Measurements from ENCODE around the gene MAMDC2. TPM values are rescaled to one million over a fixed set of nuclear protein-coding genes. Genes with fewer than 3 reads are reported as not detected.
"Not testable (repeated sequence)": the region's sequence is repeated elsewhere in the genome, so short reads cannot be mapped to it uniquely, and the experiment has no call there.

MAMDC2 gene
- total and polyA plus RNA-seq, 2 donors, result 0.47 to 1.2 TPM

DNA sequence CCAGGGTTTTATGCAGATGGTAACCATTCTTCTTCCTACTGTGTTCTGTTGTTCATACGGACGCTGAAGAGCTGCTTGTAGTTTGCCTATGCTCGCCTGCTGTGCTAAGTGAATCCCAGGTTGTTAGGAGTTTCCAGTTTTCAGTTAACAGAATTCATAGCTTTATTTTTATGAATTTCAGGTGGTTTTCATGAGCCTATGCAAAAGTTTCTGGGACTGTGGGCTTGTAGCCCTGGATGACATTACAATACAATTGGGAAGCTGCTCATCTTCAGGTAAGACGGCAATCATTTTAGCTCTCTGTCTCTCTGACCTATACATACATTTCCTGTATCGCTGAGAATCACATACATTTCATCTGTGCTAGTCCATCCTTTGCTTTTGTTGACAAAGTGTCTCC, 124.9 kb downstream of the MAMDC2 start:
- WGBS, result 97% methylated on average over 5 of the region's 5 CpGs
- Histone ChIP-seq H3K9me3 (ENCODE audit: control insufficient read depth in 2 of 2, insufficient read depth in 1 of 2, low read length in 1 of 2) (no peaks in the 10 kb centered on the region), H3K36me3 (ENCODE audit: control insufficient read depth in 2 of 2, insufficient read depth in 2 of 2, low read length in 1 of 2) (no peaks in the 10 kb centered on the region), H3K27ac (ENCODE audit: low read depth in 1 of 2, low read length in 1 of 2) (no peak overlapping the region), H3K4me1 (ENCODE audit: control insufficient read depth in 2 of 2, insufficient read depth in 2 of 2, low read length in 2 of 2) (no peaks in the 10 kb centered on the region), H3K27me3 (ENCODE audit: control insufficient read depth in 2 of 2, insufficient read depth in 1 of 2, low read length in 1 of 2) (no peaks in the 10 kb centered on the region), H3K4me3 (ENCODE audit: low read length in 2 of 2) (no peak overlapping the region)
- no peak for DNase-seq (ENCODE audit: low read depth in 6 of 9, low spot score in 9 of 9)

- Histone ChIP-seq H3K27ac (ENCODE audit: low read depth in 1 of 2, low read length in 1 of 2) (no peak overlapping the region), H3K36me3 (ENCODE audit: control insufficient read depth in 2 of 2, insufficient read depth in 2 of 2, low read length in 1 of 2) (no peaks in the 10 kb centered on the region), H3K4me1 (ENCODE audit: control insufficient read depth in 2 of 2, insufficient read depth in 2 of 2, low read length in 2 of 2) (no peaks in the 10 kb centered on the region), H3K27me3 (ENCODE audit: control insufficient read depth in 2 of 2, insufficient read depth in 1 of 2, low read length in 1 of 2) (no peaks in the 10 kb centered on the region), H3K4me3 (ENCODE audit: low read length in 2 of 2) (no peak overlapping the region), H3K9me3 (ENCODE audit: control insufficient read depth in 2 of 2, insufficient read depth in 1 of 2, low read length in 1 of 2) (no peaks in the 10 kb centered on the region)
- 92% methylated on average over 3 of the region's 3 CpGs for WGBS
- no peak for DNase-seq (ENCODE audit: low read depth in 6 of 9, low spot score in 9 of 9)
Observed at GRCh38 chr9:70169222-70169621, 125.6 kb downstream of the MAMDC2 start.

DNA sequence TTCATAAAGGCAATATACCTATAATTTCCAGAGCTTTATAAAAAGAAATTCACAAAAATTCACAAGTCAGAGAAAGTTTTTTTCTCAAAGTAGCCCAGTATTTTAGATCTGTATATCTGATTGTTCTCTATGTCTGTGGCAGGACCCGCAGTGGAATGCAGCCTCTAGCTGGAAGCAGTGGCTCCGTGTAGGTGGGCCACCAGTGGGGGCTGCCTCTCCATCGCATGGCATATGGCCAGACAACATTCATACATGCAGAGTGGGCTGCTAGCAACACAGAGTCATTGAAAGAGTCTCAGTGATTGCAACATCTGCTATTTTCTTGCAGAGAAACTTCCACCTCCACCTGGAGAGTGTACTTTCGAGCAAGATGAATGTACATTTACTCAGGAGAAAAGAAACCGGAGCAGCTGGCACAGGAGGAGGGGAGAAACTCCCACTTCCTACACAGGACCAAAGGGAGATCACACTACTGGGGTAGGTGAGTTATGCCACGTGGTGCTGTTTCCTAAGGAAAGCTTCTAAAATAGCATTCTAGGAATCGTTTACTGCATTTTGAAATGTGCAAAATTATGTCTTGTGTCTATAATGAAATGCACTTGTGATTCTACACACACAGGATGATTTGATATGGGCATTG, 126.6 kb downstream of the MAMDC2 start:
- Histone ChIP-seq H3K27ac (ENCODE audit: low read depth in 1 of 2, low read length in 1 of 2) (no peak overlapping the region), H3K4me3 (ENCODE audit: low read length in 2 of 2) (no peak overlapping the region), H3K4me1 (ENCODE audit: control insufficient read depth in 2 of 2, insufficient read depth in 2 of 2, low read length in 2 of 2) (no peaks in the 10 kb centered on the region), H3K27me3 (ENCODE audit: control insufficient read depth in 2 of 2, insufficient read depth in 1 of 2, low read length in 1 of 2) (no peaks in the 10 kb centered on the region), H3K9me3 (ENCODE audit: control insufficient read depth in 2 of 2, insufficient read depth in 1 of 2, low read length in 1 of 2) (no peaks in the 10 kb centered on the region), H3K36me3 (ENCODE audit: control insufficient read depth in 2 of 2, insufficient read depth in 2 of 2, low read length in 1 of 2) (no peaks in the 10 kb centered on the region)
- WGBS, result 93% methylated on average over 7 of the region's 7 CpGs
- no peak for DNase-seq (ENCODE audit: low read depth in 6 of 9, low spot score in 9 of 9)

DNA sequence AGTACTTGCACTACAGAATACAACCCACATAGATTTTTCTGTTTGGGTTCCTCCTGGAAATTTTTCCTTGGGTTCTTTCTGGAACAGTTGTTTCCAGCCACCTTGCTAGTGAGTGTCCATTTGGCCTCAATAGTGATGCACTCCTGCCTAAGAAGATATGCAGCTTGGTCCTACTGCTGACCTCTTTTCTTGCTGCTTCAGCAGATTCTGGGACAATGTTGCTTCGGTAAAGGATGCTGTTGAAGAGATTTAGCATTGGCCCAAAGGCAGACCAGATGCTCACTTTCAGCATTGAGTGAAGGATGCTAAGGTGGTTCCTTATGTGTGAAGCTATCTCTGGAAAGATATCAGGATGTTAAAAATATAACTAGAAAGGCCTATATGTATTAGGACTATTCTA, 128.9 kb downstream of the MAMDC2 start:
- H3K27me3 ChIP-seq (ENCODE audit: control insufficient read depth in 2 of 2, insufficient read depth in 1 of 2, low read length in 1 of 2), result no peaks in the 10 kb centered on the region
- no peak overlapping the region for H3K4me3 ChIP-seq (ENCODE audit: low read length in 2 of 2)
- no peak for DNase-seq (ENCODE audit: low read depth in 6 of 9, low spot score in 9 of 9)
- no peak overlapping the region for H3K27ac ChIP-seq (ENCODE audit: low read depth in 1 of 2, low read length in 1 of 2)
- H3K36me3 ChIP-seq (ENCODE audit: control insufficient read depth in 2 of 2, insufficient read depth in 2 of 2, low read length in 1 of 2), result no peaks in the 10 kb centered on the region
- H3K4me1 ChIP-seq (ENCODE audit: control insufficient read depth in 2 of 2, insufficient read depth in 2 of 2, low read length in 2 of 2), result no peaks in the 10 kb centered on the region
- H3K9me3 ChIP-seq (ENCODE audit: control insufficient read depth in 2 of 2, insufficient read depth in 1 of 2, low read length in 1 of 2), result no peaks in the 10 kb centered on the region
- WGBS, result 91% methylated on average over 1 of the region's 1 CpG

DNA sequence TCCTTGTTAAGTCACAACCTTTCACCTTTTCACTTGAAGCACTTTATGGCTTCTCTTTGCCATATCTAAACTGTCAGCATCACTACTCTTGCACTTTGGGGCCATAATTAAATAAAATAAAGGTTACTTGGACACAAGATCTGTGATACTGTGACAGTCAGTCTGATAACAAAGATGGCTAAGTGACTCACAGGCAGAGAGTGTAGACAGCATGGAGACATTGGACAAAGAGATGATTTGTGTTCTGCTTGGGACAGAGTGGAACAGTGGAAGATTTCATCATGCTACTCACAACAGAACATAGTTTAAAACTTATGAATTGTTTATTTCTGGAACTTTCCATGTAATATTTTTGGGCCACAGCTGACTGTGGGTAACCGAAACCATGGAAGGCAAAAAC, 133.5 kb downstream of the MAMDC2 start:
- Histone ChIP-seq H3K36me3 (ENCODE audit: control insufficient read depth in 2 of 2, insufficient read depth in 2 of 2, low read length in 1 of 2) (no peaks in the 10 kb centered on the region), H3K9me3 (ENCODE audit: control insufficient read depth in 2 of 2, insufficient read depth in 1 of 2, low read length in 1 of 2) (no peaks in the 10 kb centered on the region), H3K4me1 (ENCODE audit: control insufficient read depth in 2 of 2, insufficient read depth in 2 of 2, low read length in 2 of 2) (no peaks in the 10 kb centered on the region), H3K27me3 (ENCODE audit: control insufficient read depth in 2 of 2, insufficient read depth in 1 of 2, low read length in 1 of 2) (no peaks in the 10 kb centered on the region), H3K4me3 (ENCODE audit: low read length in 2 of 2) (no peak overlapping the region), H3K27ac (ENCODE audit: low read depth in 1 of 2, low read length in 1 of 2) (no peak overlapping the region)
- no peak for DNase-seq (ENCODE audit: low read depth in 6 of 9, low spot score in 9 of 9)
- WGBS, result 97% methylated on average over 1 of the region's 1 CpG

- Histone ChIP-seq H3K4me1 (ENCODE audit: control insufficient read depth in 2 of 2, insufficient read depth in 2 of 2, low read length in 2 of 2) (no peaks in the 10 kb centered on the region), H3K4me3 (ENCODE audit: low read length in 2 of 2) (no peak overlapping the region), H3K36me3 (ENCODE audit: control insufficient read depth in 2 of 2, insufficient read depth in 2 of 2, low read length in 1 of 2) (no peaks in the 10 kb centered on the region), H3K27me3 (ENCODE audit: control insufficient read depth in 2 of 2, insufficient read depth in 1 of 2, low read length in 1 of 2) (no peaks in the 10 kb centered on the region), H3K9me3 (ENCODE audit: control insufficient read depth in 2 of 2, insufficient read depth in 1 of 2, low read length in 1 of 2) (no peaks in the 10 kb centered on the region), H3K27ac (ENCODE audit: low read depth in 1 of 2, low read length in 1 of 2) (no peak overlapping the region)
- no peak for DNase-seq (ENCODE audit: low read depth in 6 of 9, low spot score in 9 of 9)
- WGBS, result 86% methylated on average over 2 of the region's 2 CpGs
Observed at GRCh38 chr9:70192707-70193106, 149.1 kb downstream of the MAMDC2 start.

DNA sequence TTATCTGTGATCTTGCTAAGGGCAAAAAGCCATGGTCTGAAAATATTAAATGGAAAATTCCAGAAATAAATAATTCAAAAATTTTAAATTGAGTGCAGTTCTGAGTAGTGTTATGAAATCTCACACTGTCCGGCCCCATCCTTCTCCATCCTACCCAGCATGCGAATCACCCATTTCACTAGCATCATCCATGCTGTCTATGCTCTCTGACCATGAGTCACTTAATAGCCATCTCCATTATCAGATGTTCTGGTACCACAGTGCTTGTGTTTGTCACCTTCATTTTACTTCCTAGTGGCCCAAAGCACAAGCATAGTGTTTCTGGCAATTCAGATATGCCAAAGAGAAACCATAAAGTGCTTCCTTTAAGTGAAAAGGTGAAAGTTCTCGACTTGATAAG, 151.8 kb downstream of the MAMDC2 start:
- Histone ChIP-seq H3K9me3 (ENCODE audit: control insufficient read depth in 2 of 2, insufficient read depth in 1 of 2, low read length in 1 of 2) (no peaks in the 10 kb centered on the region), H3K4me1 (ENCODE audit: control insufficient read depth in 2 of 2, insufficient read depth in 2 of 2, low read length in 2 of 2) (no peaks in the 10 kb centered on the region), H3K36me3 (ENCODE audit: control insufficient read depth in 2 of 2, insufficient read depth in 2 of 2, low read length in 1 of 2) (no peaks in the 10 kb centered on the region), H3K27me3 (ENCODE audit: control insufficient read depth in 2 of 2, insufficient read depth in 1 of 2, low read length in 1 of 2) (no peaks in the 10 kb centered on the region), H3K4me3 (ENCODE audit: low read length in 2 of 2) (no peak overlapping the region), H3K27ac (ENCODE audit: low read depth in 1 of 2, low read length in 1 of 2) (no peak overlapping the region)
- no peak for DNase-seq (ENCODE audit: low read depth in 6 of 9, low spot score in 9 of 9)
- 88% methylated on average over 3 of the region's 3 CpGs for WGBS

- Histone ChIP-seq H3K4me1 (ENCODE audit: control insufficient read depth in 2 of 2, insufficient read depth in 2 of 2, low read length in 2 of 2) (no peaks in the 10 kb centered on the region), H3K27me3 (ENCODE audit: control insufficient read depth in 2 of 2, insufficient read depth in 1 of 2, low read length in 1 of 2) (no peaks in the 10 kb centered on the region), H3K9me3 (ENCODE audit: control insufficient read depth in 2 of 2, insufficient read depth in 1 of 2, low read length in 1 of 2) (no peaks in the 10 kb centered on the region), H3K27ac (ENCODE audit: low read depth in 1 of 2, low read length in 1 of 2) (no peak overlapping the region), H3K4me3 (ENCODE audit: low read length in 2 of 2) (no peak overlapping the region), H3K36me3 (ENCODE audit: control insufficient read depth in 2 of 2, insufficient read depth in 2 of 2, low read length in 1 of 2) (no peaks in the 10 kb centered on the region)
- no peak for DNase-seq (ENCODE audit: low read depth in 6 of 9, low spot score in 9 of 9)
- WGBS, result 92% methylated on average over 9 of the region's 9 CpGs
Observed at GRCh38 chr9:70197216-70198044, 153.8 kb downstream of the MAMDC2 start.

- WGBS, result 97% methylated on average over 16 of the region's 16 CpGs
- H3K27ac ChIP-seq (ENCODE audit: low read depth in 1 of 2, low read length in 1 of 2), result peak overlapping the region in 1 of 2 donors; percentile 31
- H3K4me3 ChIP-seq (ENCODE audit: low read length in 2 of 2); H3K4me1 ChIP-seq (ENCODE audit: control insufficient read depth in 2 of 2, insufficient read depth in 2 of 2, low read length in 2 of 2); H3K36me3 ChIP-seq (ENCODE audit: control insufficient read depth in 2 of 2, insufficient read depth in 2 of 2, low read length in 1 of 2); DNase-seq (ENCODE audit: low read depth in 6 of 9, low spot score in 9 of 9); H3K9me3 ChIP-seq (ENCODE audit: control insufficient read depth in 2 of 2, insufficient read depth in 1 of 2, low read length in 1 of 2); H3K27me3 ChIP-seq (ENCODE audit: control insufficient read depth in 2 of 2, insufficient read depth in 1 of 2, low read length in 1 of 2): not testable (repeated sequence)
Observed at GRCh38 chr9:70204743-70205142, 161.1 kb downstream of the MAMDC2 start.
